ENCODE results near the gene C20orf144. TPM values are rescaled to one million over a fixed set of nuclear protein-coding genes. Genes with fewer than 3 reads are reported as not detected.

The C20orf144 gene
- total and polyA plus RNA-seq, 9 of the 15 experiments (the other 6 are each of a cell fraction or from before 2014, with no cell fraction given): 0.04 to 0.23 (median 0.11) TPM; not detected in 2

- TF ChIP-seq VEZF1 (CRISPR knock-in tag; IDR thresholded peaks at IDR 0.05) (peak; percentile 35; the same call in 1 of the 2 replicates), CREBBP (IDR thresholded peaks at IDR 0.05; ENCODE audit: low read depth, low read length) (no peak), ESRRA (IDR thresholded peaks at IDR 0.05; ENCODE audit: borderline replicate concordance, low read depth) (peak; percentile 9; the same call in 1 of the 2 replicates), TFAM (CRISPR knock-in tag; conservative IDR thresholded peaks at IDR 0.05) (no peak), ETV5 (CRISPR knock-in tag; IDR thresholded peaks at IDR 0.05; ENCODE audit: low read depth) (0 out of 2 replicates have a peak, but pooled peaks have one; percentile 14), ZSCAN29 (IDR thresholded peaks at IDR 0.05) (no peak), NR2C2 (CRISPR knock-in tag; IDR thresholded peaks at IDR 0.05) (no peak), NR2C2 (tag; IDR thresholded peaks at IDR 0.05) (0 out of 2 replicates have a peak, but pooled peaks have one; percentile 12), MXI1 (IDR thresholded peaks at IDR 0.05; ENCODE audit: low read depth, low read length) (0 out of 2 replicates have a peak, but pooled peaks have one; percentile 6), XRCC4 (IDR thresholded peaks at IDR 0.05; ENCODE audit: extremely low read depth, insufficient read depth, insufficient read length) (no peak), ZNF316 (IDR thresholded peaks at IDR 0.05) (peak; percentile 78), PPARD (CRISPR knock-in tag; IDR thresholded peaks at IDR 0.05) (no peak), POU5F1 (IDR thresholded peaks at IDR 0.05; ENCODE audit: borderline replicate concordance, low read depth, low read length, partially characterized antibody) (no peak), STAG1 (CRISPR knock-in tag; IDR thresholded peaks at IDR 0.05; ENCODE audit: borderline replicate concordance) (0 out of 2 replicates have a peak, but pooled peaks have one; percentile 17), ZNF511 (CRISPR knock-in tag; IDR thresholded peaks at IDR 0.05) (no peak), ARID2 (IDR thresholded peaks at IDR 0.05) (no peak), CEBPG (CRISPR knock-in tag; IDR thresholded peaks at IDR 0.05) (no peak), CEBPG (tag; conservative IDR thresholded peaks at IDR 0.05 in 1 of 2, IDR thresholded peaks at IDR 0.05 in 1 of 2) (no peak), ZFP36 (IDR thresholded peaks at IDR 0.05; ENCODE audit: low read depth, low read length, partially characterized antibody) (peak; percentile 40), ZZZ3 (IDR thresholded peaks at IDR 0.05) (no peak), CEBPB (tag; IDR thresholded peaks at IDR 0.05) (no peak), C11orf30 (IDR thresholded peaks at IDR 0.05; ENCODE audit: low read depth) (peak; percentile 82), GABPB1 (CRISPR knock-in tag; IDR thresholded peaks at IDR 0.05) (0 out of 2 replicates have a peak, but pooled peaks have one; percentile 17), SIN3A (IDR thresholded peaks at IDR 0.05; ENCODE audit: borderline replicate concordance in 2 of 2, control insufficient read depth in 1 of 2, low read depth in 2 of 2, low read length in 2 of 2) (0 out of 4 replicates have a peak, but pooled peaks of 1 of the 2 experiments have one; percentile 4), ZNF449 (CRISPR knock-in tag; IDR thresholded peaks at IDR 0.05) (no peak), NFE2 (IDR thresholded peaks at IDR 0.05; ENCODE audit: low read depth) (peak; percentile 93)
Measured at GRCh38 chr20:33673410-33674293, 11.5 kb downstream of the C20orf144 start (continued).

Measured in K562 (cell line).